ENCODE data around the gene CCSER2.

CCSER2 gene

DNA sequence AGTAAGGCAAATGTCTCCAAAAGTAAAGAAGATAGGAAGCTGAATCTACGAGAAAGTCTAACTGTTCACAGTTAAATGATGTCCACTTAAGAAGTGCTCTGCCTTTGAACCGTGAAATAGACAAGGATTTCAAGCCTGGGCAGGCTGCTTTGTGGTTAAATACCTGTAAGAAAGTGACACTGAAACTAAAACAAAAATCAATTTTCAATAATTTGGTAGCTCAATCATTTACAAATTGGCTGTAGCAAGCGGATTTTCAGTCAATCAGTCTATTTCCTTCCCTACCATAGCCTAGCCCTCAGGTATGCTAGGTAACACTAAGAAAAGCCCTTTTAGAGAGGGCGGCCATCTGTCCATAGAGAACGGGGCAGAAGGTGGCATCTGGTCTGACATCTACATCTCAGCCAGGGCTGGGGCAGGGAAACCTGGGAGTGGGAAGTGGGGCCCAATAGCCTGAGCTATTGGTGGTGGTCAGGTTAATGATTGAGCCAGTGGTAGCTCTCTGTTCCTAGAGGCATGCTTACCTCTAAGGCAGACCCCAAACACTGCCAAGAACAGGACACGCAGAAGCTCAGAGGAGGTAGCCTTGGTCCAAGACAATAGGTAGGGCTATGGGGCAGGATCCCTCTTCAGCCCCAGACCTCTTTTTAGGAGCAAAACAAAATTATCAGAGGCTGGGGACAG lies 223.2 kb downstream of the CCSER2 start:
- DNase-seq: no peak

DNA sequence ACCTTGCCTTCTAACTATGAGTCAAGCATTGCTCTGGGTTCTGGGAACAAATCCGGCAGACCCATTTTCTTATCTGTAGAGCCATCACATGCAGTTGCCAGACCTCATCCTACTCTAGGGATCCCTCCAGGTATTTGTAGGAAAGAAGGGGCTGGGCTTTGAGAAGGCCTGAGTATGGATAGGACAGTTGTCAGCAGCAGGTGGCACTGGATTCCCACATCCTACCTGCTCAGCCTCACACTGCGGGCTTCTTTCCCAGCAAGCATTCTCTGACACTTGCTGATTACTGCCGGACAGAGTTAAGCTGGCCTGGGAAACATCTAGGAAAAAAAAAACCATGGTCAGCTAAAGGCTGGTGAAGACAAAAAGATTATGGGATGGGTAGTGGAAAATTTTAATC lies 224.1 kb downstream of the CCSER2 start:
- DNase-seq: no peak

DNA sequence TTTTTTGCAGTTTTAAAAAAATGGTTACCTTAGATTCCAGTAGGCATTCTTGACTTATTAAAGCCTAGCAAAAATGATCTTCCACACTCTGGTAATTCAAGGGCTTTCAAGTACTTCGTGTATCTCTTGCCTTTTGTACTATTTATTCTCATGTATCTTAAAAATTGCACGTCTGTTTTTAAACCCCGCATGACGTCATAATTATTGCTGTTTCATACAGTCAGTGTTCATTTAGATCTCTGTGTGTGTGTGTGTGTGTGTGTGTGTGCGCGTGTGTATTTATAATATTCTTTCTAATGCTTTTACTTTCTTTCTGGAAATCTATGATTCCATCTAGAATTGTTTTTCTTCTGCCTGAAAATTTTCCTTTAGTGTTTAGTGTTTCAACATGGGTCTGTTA lies 234.2 kb downstream of the CCSER2 start:
- DNase-seq: no peak

DNA sequence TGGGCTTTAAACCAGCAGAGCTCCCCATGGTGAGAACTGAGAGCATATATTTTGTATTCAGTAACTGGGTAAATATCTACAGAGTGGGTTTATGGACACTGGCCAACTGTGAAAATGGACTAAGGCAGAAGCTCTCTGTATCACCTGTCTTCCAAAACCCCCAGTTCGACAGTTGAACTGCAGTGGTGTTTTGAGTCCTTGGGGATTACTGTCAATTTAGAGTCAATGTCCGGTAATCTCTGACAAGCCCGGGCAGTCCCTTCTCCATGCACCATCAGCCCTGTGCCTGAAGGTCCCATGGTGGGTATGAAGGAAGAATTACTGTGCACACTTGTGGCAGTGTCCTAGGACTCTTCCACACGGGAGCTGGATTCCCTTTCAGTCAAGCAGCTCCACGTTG lies 235.0 kb downstream of the CCSER2 start:
- DNase-seq: no peak

DNA sequence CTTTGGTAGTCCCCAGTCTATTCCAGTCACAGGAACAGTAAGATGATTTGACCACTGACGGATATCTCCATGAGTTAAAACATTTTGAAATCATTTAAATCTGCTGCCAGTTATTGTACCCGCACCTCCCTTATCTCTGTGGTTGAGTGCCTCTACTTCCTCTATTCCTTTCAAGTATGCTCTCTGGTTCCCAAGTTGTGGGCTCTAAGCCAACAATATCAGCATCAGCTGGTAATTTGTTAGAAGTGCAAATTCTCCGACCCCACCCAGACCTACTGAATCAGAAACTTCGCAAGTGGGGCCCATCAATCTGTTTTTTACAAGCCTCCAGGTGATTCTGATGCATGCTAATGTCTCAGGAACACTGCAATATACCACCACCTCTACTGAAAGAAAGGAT lies 235.5 kb downstream of the CCSER2 start:
- DNase-seq: no peak

DNA sequence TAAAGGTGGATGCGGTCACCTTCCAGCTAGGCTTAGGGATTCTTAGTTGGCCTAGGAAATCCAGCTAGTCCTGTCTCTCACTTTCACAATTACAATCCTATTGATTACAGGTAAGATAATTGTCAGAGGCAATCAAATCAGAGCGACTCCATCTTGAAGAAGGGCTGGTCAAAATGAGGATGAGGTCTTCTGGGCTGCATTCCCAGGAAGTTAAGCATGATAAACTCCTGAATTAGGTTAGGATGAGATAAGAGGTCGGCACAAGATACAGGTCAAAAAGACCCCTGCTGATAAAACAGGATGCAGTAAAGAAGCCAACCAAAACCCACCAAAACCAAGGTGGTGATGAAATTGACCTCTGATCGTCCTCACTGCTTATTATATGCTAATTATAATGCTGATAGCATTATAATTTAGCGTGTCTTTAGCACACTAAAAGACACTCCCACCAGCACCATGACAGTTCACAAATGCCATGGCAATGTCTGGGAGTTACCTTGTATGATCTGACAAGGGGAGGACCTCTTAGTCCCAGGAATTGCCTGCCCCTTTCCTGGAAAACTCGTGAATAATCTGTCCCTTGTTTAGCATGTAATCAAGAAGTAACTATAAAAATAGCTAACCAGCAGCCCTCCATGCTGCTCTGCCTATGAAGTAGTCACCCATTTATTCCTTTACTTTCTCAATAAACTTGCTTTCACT lies 237.6 kb downstream of the CCSER2 start:
- DNase-seq: no peak

DNA sequence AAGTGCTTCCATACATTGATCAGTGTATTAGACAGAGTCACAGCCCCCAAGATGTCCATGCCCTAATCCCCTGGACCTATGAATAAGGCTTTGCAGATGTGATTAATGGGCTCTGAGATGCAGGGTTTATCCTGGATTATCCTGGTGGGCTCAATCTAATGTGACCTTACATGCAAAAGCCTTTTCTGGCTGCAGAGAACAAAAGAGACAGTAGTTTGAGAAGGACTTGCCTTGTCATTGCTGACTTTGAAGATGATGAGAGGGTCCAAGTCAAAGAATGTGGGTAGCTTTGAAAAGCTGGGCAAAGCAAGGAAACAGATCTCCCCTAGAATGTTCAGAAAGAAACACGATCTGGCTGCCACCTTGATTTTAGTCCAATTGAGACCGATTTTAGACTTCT lies 238.7 kb downstream of the CCSER2 start:
- DNase-seq: no peak
